Stomach (tissue), 4 donors: ENCODE data around the gene GPR4.

Experiments used
- CTCF ChIP-seq, 7 experiments: fragments of 450-650 bp in 4 of 7; fragments of 200-600 bp in 3 of 7; sonication (generic) in 3 of 7; IDR thresholded peaks; one replicate each; pipeline ENCODE4 v1.5.1; 2016 to 2019; ENCODE audit warnings: antibody characterized with exemption in 7 of 7, control low read depth in 2 of 7, mild to moderate bottlenecking in 1 of 7
- EP300 ChIP-seq: sonication (generic); formaldehyde crosslinking; IDR thresholded peaks from one replicate; pipeline ENCODE4 v1.6.1; 2017; ENCODE audit warnings: antibody characterized with exemption
- POLR2A ChIP-seq, 4 donors: fragments of 450-650 bp; IDR thresholded peaks; one replicate each; pipeline ENCODE4 v1.6.1; 2016; ENCODE audit warnings: antibody characterized with exemption in 4 of 4, control low read depth in 2 of 4, mild to moderate bottlenecking in 1 of 4, moderate library complexity in 1 of 4

- no peak for TF ChIP-seq POLR2A (IDR thresholded peaks at IDR 0.05)
- no peak for TF ChIP-seq CTCF (IDR thresholded peaks at IDR 0.05)
- TF ChIP-seq EP300 = no peak
These were observed 2.7 kb downstream of the GPR4 start for GRCh38 chr19:45599286-45599685.
